ENCODE results near the gene CRPPA. TPM values are rescaled to one million over a fixed set of nuclear protein-coding genes. Genes with fewer than 3 reads are reported as not detected.
A peak's percentile ranks its signal among the peaks of the same experiment; 100 is the strongest.

CRPPA gene
- total RNA-seq, 1 donor from 2014 or later: 2.0 TPM

DNA sequence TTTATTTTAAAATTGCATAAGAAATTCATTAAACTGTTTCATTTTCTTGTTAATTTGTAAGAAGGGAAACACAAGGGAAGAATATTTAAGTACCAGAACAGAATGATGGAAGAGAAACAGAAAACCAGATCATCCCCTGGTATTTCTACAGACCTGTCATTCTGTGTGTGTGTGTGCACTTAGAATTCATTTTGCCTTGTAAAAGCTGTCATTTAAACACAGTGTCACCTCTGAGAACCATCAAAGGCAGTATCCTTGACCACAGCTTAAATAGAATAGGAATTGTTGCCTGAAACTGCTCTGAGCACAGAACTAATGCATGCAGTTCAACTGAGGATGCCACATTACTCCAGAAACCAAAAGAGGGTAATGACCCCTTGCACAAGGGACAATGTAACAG lies 6.8 kb upstream of the CRPPA start:
- no peak for DNase-seq (ENCODE audit: extremely low read depth, low read depth, low spot score)

DNA sequence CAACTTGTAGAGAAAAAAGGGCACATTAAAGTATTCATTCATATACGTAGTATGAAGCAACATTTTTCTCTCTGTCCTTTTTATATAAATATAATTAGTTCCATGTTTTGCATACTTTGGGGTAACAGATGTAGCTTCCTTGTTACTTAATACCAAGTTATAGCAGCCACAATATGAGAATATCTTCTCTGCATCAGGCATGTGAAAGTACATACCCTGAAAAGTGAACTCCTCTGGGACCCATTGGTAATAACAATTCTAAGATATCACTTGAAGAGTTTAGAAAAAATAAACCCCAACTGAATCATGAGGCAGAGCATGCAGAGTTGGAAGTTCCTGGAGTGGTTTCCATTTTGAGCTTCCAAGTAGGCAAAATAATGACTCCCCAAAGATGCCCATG lies 2.4 kb upstream of the CRPPA start:
- no peak for DNase-seq (ENCODE audit: extremely low read depth, low read depth, low spot score)

DNA sequence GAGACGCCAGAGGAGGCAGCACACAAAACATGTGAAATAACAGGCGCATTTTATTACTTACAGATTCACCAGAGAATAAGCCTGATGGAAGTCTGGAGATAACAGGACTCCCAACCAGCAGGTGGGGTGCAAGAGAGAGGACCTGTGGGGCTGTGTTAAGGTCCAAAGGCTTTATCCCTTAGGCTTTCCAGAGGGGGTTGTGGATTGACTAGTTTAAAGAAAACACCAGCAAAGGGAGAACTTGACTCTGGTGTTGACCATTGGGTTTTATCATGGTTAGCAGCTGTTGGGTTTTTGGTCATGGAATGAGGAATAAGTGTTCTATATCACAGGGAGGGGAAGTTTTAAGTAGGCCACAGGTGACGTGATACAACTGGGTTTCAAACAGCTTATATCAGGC lies 1.6 kb upstream of the CRPPA start:
- no peak for DNase-seq (ENCODE audit: extremely low read depth, low read depth, low spot score)

DNA sequence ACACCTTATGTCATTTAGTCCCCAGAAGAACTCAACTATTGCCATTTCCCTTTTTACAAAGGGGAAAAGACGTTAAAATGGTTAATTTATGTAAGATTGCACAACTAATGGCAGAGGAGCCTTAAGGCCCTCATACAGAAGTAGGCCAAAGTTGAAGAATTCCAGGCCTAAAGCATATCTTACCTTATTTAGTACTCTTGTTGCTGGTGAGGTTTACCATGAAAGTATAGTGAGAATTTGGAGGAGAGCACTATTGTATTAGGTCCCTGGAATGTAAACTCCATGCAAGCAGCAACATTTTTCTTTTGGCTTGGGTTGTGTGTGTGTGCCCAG lies 731 bp upstream of the CRPPA start:
- DNase-seq (ENCODE audit: extremely low read depth, low read depth, low spot score): no peak

DNA sequence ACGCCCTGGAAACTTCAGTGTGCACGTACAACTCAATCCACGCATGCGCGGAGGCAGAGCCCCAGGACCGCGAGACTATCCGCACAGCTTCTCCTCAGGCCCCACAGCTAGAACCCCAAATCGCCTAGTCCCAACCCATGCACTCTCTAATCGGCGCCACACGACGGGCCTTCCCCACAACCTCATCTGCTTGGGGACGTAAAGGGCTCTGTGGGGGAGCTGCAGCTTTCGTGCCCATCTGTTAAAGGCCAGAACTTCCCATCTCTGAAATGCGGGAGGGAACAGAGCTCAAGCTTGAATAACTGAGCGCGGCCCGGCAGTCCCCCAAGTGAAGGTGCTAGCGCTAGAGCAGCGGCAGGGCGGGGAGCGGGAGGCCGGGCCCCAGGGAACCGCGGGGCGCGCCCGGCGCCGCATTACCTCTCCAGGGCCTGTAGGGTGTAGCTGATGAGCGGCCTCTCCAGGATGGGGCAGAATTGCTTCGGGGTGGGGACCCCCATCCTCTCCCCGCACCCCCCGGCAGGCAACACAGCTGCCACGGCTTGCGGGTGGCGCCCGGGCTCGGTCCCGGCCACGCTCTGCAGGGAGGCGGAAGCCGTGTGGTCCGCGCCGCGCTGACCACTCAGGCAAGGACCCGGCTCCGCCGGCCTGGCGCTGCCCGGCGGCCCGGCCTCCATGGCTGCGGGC lies 547 bp downstream of the CRPPA start:
- DNase-seq (ENCODE audit: extremely low read depth, low read depth, low spot score): peak; percentile 64

DNA sequence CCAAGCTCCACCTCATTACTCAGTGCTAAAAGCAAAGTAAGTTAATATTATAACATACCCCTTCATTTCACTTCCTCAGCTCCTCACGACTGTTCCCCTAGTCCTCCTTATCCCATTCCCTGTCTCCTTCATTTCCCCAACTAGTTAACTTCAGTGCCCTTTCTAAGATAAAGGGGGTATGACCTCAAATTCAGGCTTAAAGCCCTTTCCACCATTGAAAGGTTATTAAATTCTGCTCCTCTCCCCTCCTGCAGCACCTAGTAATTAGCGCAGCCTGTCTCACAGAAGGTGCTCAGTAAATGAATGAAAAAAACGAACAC lies 1.0 kb downstream of the CRPPA start:
- no peak for DNase-seq (ENCODE audit: extremely low read depth, low read depth, low spot score)

DNA sequence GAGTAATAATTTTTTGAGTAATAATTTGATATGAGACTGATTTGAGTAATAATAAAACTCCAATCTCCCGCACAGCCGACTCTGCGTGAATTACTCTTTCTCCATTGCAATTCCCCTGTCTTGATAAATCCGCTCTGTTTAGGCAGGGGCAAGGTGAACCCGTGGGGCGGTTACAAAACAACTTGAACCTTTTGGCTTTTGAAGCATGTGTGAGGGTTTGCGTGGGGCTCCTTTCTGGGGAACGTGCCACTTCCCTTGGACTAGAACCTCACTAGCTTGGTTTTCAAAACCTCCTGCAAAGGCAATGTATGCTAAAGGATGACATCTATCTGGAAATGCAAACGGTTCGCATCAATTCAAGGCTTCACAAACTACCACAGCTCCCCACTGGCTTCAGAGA lies 1.5 kb downstream of the CRPPA start:
- DNase-seq (ENCODE audit: extremely low read depth, low read depth, low spot score): no peak

DNA sequence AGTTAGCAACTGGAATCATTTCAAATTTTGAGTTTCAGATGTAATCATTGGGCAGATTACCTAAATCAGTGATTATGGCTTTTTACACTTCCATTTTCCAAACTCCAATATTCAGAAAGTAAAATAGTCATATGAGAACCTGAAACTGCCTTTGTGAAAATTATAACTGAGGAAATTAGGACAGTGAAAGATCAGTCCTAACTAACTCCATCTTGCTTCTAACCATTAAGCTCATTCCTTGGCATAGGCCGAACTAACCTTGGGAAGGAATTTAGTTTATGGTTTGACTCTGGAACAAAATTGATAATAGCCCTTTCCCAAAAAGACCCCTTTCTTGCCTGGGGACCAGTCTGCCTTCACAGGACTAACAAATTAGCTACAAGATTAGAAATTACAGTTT lies 2.2 kb downstream of the CRPPA start:
- DNase-seq (ENCODE audit: extremely low read depth, low read depth, low spot score): no peak

DNA sequence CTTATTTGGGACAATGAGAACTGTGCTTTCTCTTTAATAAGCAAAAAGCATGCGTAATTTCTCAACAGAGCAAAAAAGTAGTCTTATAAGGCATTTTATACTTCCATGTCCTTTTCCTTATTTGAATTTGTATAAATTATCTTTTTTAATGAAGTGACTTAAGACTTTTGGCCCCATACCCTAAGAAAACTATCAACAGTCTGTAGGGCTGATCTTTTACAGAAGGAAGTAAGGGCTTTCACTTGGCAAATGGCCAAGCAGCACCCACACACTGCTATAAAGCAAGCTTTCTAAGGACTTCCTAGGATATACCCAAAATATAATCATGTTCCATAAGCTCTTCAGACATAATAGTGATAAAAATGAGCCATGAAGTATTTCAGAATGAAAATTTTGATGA lies 3.4 kb downstream of the CRPPA start:
- DNase-seq (ENCODE audit: extremely low read depth, low read depth, low spot score): no peak

DNA sequence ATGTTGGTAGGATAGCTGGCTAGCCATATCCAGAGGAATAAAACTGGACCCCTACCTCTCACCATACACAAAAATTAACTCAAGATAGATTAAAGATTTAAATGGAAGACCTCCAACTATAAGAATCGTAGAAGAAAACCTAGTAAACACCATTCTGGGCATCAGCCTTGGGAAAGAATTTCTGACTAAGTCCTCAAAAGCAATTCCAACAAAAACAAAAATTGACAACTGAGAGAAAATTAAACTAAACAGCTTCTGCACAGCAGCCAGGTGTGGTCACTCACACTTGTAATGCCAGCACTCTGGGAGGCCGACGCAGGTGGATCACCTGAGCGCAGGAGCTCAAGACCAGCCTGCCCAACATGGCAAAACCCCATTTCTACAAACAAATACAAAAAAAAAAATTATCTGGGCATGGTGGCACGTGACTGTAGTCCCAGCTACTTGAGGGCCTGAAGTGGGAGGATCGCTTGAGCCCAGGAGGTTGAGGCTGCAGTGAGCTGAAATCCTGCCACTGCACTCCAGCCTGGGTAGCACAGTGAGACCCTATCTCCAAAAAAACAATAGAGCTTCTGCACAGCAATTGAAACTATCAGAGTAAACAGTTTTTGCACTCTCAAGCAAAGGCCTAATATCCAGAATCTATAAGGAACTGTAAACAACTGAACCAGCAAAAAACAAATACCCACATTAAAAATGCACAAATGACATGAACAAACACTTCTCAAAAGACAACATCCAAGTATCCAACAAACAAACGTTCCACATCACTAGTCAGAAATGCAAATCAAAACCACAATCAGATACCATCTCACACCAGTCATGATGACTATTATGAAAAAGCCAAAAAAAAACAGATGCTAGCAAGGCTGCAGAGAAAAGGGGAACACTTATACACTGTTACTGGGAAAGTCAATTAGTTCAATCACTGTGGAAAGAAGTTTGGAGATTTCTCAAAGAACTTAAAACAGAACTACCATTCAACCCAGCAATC lies 4.8 kb downstream of the CRPPA start:
- DNase-seq (ENCODE audit: extremely low read depth, low read depth, low spot score): no peak

DNA sequence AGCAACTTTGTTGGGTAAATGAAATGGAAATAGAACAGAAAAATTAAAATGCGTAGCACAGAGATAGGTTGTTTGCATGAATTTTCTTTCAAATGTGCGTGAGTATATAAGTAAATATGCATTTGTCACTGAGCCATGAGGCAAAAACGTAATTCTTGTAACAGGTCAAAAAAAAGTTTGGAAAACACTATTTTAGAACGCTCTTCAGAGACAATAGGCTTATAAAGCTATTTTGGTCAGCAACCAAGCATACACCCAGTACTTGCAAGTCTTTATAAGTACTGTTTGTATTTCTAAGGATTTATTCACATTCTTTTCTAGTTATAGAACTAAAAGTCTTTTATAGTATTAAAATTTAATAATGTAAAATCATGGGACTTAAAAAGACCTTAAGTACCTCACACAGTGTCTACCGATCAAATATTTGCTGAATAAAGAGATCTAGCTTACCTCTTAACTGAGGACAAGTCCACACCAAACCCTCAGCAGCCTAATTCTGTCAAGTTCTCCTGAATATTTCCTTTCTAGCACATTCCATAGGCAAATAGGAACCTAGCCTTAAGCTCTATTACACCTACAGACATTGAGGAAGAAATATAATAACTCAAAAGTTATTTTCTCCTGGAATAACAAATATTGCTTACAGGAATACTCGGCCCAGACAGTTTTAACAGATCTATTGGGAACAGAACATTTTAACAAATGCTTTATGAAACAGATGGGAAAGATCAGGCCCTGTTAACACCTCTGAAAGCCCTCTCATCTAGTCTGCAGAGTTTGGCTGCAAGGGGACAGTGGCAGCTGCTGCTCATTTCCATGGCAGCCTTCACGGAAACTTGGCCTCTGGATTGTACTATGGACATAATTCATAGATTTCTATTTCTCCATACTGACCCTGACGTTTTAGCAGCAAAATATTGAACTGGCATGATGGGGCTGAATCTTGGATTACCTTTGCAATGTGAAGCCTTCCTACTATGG lies 8.8 kb downstream of the CRPPA start:
- DNase-seq (ENCODE audit: extremely low read depth, low read depth, low spot score): no peak

DNA sequence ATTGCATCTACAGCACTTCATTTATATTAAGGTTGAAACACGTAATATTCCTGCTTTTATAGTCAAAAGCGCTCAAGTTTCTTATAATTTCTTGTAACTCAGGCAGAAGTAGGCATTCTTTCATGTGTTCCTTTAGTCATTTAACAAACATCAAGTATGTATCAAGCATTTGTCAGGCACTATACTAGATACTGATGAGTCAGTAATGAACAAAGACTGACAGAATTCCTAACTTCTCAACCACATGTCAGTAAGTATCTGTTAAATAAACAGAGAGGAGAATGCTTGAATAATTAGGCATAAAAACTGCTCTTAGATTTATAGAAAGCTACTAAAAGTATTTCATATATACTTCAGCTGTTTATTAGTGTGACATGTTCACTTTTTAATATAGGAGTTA lies 9.9 kb downstream of the CRPPA start:
- no peak for DNase-seq (ENCODE audit: extremely low read depth, low read depth, low spot score)

DNA sequence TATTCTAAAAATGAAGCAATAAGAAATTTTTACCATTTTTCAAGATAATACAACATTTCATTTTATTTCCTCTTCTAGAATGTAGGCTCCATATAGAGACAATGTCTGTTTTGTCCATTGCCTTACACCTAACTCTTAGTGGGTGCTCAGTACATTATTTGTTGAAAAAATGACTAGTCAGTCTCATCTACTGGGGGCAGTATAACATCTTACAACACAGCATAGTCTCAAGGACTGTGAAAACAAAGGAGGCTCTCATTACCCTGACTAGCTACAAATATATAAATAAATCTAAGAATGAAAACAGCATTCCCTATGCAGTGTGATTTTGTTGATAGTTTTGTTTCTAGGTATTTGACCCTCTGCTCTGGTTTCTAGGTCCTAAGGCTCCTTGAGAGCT lies 11.6 kb downstream of the CRPPA start:
- DNase-seq (ENCODE audit: extremely low read depth, low read depth, low spot score): no peak

DNA sequence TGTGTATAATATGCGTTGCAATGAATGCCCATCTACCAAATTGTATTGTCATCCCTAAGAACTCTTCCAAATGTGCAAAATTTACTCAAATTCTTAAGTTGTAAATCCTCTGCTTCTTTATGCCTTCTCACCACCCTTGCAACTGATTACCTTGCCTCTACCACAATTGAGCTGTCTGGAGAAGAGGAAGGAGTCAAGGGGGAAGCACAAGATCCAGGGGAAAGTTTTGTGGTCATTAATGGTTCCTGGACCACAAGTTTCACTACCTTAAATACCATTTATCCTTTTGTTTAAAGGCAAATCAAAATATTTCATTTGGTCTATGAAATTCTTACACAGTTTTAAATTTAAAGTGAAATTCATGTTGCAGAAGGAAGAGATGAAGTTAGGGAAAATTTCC lies 16.7 kb downstream of the CRPPA start:
- DNase-seq (ENCODE audit: extremely low read depth, low read depth, low spot score): no peak

DNA sequence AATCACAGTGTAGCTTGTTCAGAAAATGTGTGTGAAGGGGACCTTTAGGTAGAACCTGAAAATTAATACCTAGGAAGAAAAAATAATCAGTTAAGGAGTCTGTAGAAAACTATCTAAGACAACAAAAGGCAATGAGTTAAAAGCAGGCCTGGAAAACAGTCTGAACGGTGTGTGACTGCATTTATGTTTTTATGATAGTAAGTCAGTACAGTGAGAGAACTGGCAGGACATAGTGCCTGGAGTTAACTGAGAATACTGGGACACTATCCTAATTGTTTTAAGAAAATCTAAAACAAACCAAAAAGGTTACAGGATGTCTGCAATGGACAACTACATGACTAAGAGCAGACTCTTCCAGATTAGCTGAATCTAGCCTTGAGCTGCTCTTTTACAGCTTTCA lies 17.9 kb downstream of the CRPPA start:
- no peak for DNase-seq (ENCODE audit: extremely low read depth, low read depth, low spot score)

DNA sequence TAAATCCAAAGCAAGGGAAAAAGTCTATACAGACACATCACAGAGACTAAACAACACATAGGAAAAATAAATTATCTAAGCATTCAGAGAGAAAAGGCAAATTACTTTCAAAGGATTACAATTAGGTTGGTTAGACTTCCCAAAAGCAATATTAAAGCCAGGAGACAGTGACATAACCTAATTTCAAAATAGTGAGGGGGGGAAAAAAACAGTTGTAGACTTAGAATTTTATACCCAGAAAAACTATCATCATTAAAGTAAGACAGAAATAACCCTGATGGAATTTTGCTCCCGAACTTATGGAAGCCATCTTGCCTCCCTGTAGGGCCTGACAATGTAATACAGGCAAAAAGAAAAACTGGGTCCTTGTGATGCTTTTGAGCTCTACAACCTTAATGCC lies 18.4 kb downstream of the CRPPA start:
- DNase-seq (ENCODE audit: extremely low read depth, low read depth, low spot score): no peak

DNA sequence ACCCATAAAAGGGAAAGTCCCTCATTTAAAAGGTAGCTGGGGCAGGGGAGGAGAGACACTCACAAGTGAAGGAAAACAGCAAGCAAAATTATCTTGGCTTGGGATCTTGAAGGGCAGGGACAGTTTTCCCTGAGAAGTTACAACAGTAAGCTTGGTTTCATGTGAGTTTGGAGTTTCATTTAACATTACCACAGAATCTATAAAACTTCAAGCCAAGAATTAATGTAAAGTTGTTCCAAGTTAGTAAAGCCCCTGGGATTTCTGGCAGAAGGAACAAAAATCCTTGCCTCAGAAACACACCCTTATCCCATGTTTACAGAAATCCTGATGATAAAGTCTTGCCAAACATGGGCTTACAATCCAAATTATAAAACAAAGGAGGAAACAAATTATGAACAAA lies 19.2 kb downstream of the CRPPA start:
- no peak for DNase-seq (ENCODE audit: extremely low read depth, low read depth, low spot score)

DNA sequence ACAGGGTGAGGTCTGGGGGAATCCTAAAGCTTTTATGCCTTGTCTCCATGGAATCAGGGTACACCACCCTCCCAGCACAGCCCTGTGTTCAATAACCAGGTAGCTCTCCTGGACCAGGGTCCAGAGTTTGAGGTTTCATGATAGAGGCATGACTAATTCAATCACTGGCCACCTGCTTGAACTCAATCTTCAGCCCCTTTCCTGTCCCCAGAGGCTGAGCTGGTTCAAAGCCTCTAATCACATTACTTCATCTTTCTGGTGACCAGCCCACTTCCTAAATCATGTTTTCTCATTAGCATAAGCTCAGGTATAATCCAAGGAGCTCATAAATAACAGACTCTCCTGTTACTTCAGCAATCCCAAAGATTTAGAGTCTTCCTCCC lies 20.5 kb downstream of the CRPPA start:
- no peak for DNase-seq (ENCODE audit: extremely low read depth, low read depth, low spot score)

DNA sequence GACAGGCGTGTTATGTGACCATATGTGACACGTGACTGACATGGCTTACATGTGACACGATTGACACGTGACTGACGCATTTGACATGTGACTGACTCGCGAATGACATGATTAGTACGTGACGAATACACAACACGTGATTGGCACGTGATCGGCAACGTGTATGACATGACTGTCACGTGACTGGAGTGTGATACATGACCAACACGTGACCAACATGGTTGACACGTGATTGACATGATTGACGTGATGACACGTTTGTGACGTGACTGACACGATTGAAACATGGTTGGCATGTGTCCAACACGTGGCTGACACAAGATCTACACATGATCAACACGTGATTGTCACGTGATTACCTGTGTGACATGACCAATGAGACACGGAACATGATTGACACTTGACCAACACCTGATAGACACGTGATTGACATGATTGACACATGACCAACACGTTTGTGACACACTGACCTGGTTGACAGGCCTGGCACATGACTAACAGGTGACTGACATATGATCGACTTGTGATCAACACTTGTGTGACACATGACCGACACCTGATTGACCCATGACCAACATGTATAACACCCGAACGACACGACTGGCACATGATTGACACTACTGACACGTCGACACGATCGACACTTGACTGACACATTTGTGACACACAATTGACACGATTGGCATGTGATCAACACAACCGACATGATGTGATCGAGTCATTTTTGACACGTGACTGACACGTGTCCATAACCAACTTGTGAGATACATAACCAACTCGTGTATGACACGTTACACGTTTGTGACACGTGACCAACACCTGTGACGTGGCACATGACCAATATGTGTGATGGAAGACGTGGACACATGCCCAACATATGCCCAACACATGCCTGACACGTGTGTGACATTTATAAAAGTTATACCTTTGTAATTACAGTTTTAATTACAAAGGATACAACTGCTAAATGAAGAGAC lies 21.1 kb downstream of the CRPPA start:
- DNase-seq (ENCODE audit: extremely low read depth, low read depth, low spot score): no peak

DNA sequence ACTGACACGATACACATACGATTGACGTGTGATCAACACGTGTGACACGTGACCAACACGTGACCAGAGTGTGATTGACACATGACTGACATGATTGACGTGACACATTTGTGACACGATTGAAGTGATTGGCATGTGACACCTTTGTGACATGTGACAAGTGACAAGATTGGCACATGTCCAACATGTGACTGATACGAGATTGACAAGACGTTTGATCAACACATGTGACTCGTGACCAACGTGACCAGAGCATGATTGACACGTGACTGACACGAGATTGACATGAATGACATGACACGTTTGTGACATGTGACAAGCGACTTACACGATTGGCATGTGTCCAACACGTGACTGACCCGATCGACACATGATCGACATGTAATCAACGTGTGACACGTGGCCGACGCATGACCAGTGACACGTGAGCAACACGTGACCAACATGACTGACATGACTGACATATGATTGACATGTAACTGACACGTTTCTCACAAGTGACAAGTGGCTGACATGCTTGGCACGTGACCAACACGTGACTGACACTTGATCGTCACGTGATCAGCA lies 22.0 kb downstream of the CRPPA start:
- no peak for DNase-seq (ENCODE audit: extremely low read depth, low read depth, low spot score)
